Left renal pelvis (tissue), 4 donors: ENCODE results near the gene SLC6A3. TPM values are rescaled to one million over a fixed set of nuclear protein-coding genes. Genes with fewer than 3 reads are reported as not detected.
"Not testable (repeated sequence)": the region's sequence is repeated elsewhere in the genome, so short reads cannot be mapped to it uniquely, and the experiment has no call there.

Experiments used
- DNase-seq, 4 donors: peaks; one replicate each; pipeline ENCODE4 v3.0.0-alpha.2; 2013; ENCODE audit warnings: low read depth in 4 of 4, low spot score in 3 of 4
- polyA plus RNA-seq, 4 donors: library from polyadenylated mRNA; unstranded; fragments of 120-200 nt; gene quantifications; one replicate each; pipeline ENCODE4 v1.2.1, GENCODE V29; 2013; ENCODE audit not compliant: insufficient read length in 4 of 4

The SLC6A3 gene
- polyA plus RNA-seq, 4 donors = 0.14 to 0.72 (median 0.56) TPM

GRCh38 chr5:1465966-1466471 is 20.8 kb upstream of the SLC6A3 start:
- DNase-seq = no peak

GRCh38 chr5:1465117-1465516 is 19.9 kb upstream of the SLC6A3 start:
- no peak for DNase-seq

- no peak for DNase-seq
Measured at GRCh38 chr5:1464511-1464910, 19.3 kb upstream of the SLC6A3 start.

- no peak for DNase-seq
Measured at GRCh38 chr5:1464096-1464446, 18.8 kb upstream of the SLC6A3 start.

- DNase-seq = no peak
Measured at GRCh38 chr5:1463326-1464095, 18.3 kb upstream of the SLC6A3 start.

- DNase-seq = no peak
Measured at GRCh38 chr5:1462358-1462757, 17.1 kb upstream of the SLC6A3 start.

GRCh38 chr5:1461396-1461795 is 16.2 kb upstream of the SLC6A3 start:
- no peak for DNase-seq

GRCh38 chr5:1460054-1460682 is 14.9 kb upstream of the SLC6A3 start:
- no peak for DNase-seq

- DNase-seq = not testable (repeated sequence)
Measured at GRCh38 chr5:1459435-1459834, 14.2 kb upstream of the SLC6A3 start.

GRCh38 chr5:1456110-1456881 is 11.1 kb upstream of the SLC6A3 start:
- not testable (repeated sequence) for DNase-seq

GRCh38 chr5:1453613-1454012 is 8.4 kb upstream of the SLC6A3 start:
- no peak for DNase-seq

GRCh38 chr5:1449081-1449630 is 3.9 kb upstream of the SLC6A3 start:
- DNase-seq = no peak

- no peak for DNase-seq
Measured at GRCh38 chr5:1448511-1449011, 3.3 kb upstream of the SLC6A3 start.

- DNase-seq = no peak
Measured at GRCh38 chr5:1447671-1448361, 2.6 kb upstream of the SLC6A3 start.

- DNase-seq = no peak
Measured at GRCh38 chr5:1446602-1447343, 1.5 kb upstream of the SLC6A3 start.

- no peak for DNase-seq
Measured at GRCh38 chr5:1445689-1446601, 705 bp upstream of the SLC6A3 start.

GRCh38 chr5:1444361-1445189 is 665 bp downstream of the SLC6A3 start:
- no peak for DNase-seq

- no peak for DNase-seq
Measured at GRCh38 chr5:1443991-1444360, 1.3 kb downstream of the SLC6A3 start.
